GM18508 (cell line): Measurements from ENCODE around the gene FRMD4B.

Source experiments
- ATAC-seq: cut with Tn5 transposase; IDR thresholded peaks from one replicate; pipeline ENCODE4 v1.9.1; 2021; ENCODE audit warnings: moderate number of reproducible peaks; ENCODE audit not compliant: insufficient read depth, unreplicated experiment

Gene FRMD4B

DNA sequence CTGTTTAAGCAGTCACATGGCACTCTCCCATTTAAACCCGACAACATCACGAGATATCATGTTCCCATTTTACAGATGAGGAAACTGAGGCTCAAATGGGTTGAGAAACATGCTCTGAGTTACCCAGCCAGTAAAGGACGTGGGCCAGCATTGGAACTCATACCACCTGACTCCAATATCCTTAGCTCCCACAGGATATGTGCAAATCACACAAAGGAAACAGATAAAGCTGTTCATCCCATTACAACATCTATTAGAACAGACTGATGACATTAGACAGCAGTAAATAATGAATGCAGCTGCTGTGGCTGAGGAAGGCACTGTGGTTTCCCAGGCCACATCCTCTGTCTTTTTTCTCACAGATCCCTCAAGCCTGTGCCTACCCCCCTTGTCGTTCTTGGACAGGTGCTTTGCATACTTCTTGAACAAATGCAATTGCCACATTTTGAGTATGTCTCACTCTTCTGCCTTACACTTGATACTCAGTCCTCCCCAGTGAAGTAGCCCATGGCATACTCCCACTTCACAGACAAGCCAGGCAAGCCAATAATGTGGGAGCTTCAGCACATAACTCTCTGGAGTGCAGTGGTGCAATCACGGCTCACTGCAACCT is 17.7 kb downstream of the FRMD4B start:
- peak; percentile 98 for ATAC-seq

DNA sequence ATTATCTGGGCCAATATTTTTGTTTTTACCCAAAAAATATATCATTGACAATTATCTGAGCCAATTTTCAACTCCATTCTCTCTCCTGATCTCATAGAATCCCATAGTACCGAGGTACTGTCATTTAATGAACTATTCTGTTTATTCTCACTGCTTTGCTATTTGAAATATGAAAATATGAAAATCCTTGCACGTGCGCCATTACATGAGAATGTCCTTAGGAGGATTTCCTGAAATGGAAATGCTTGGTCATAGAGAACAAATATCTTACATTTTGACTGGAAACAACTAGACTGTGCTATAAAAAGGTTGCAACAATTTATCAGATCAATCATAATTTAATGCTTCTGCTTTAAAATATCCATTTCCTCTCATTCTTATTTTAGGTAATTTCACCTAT is 18.3 kb downstream of the FRMD4B start:
- no peak for ATAC-seq

DNA sequence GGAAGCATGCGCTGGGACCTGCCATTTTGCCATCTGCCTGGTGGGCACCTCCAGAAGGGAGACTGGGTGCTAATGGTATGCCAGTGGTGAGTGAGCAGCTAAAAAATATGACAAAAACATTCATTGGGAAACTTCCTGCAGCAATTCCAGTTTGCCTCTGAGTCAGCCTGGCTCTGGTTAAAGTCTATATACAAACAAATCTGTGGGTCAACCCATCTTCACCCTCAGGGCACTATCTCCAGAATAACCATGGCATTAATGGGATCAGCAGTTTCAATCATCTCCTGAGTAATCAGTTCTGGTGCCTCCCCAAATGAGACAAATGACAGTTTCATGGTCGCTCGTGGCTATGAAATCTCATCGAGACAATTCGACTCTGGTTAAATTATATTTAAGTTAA is 21.5 kb downstream of the FRMD4B start:
- ATAC-seq: no peak

DNA sequence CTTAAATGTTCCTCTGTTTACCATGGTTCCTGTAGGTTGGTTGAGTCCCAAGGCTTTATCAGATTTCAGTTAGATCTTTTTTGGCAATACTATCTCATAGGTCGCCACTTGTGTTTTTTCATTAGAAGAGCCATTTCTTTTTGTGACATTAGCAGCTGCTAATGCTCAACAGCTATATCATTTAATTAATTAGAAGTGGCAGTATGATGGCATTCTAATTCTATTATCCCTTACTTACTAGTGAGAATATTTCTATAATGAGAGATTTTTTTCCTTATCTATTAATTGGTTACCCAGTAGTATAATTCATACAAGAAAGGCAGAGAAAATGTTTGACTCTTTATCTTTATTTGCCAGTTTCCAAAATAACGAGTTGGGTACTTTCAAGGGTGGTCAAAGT is 25.2 kb downstream of the FRMD4B start:
- ATAC-seq: no peak

DNA sequence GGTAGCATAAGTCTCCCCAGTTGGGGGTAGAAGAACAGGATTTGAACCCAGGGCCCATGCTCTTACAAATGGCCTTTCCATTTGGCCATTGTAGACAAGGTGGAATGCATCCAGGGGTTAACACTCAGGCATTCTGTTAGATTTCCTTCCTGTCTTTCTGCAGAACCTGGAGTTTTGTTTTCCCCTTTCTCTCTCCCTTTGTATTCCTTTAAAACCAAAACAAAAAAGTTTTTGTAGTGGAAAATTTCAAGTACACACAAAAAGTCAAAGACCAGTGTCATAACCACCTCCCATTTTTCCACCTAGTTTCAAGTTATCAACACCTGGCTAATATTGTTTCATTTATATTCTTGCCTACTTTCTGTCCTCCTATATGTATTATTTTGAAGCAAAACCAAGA is 26.0 kb downstream of the FRMD4B start:
- no peak for ATAC-seq

DNA sequence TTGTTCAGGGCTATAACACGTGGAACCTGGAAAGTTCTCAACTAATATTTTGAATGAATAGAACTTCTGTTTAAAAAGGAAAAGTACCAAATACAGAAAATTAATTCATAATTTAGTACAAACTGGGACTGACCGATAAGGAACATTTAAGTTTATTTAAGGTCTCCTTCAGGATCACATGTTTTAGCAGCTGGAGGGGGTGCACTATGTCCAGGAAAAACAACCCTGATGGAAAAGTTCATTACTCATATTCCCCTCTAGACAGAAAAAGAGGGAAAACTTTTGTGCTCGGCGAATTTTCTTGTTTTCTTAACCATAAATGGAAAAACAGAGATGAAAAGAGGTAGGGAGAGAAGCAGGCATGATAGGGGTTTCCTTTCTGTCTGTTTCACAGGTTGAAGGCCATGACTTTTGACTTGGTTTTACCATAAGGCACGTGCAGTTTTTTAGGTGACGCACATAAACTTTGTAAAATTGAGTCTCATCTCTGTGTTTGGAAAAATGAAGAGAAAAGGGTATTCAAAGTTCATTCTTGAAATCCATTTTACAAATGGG is 26.5 kb downstream of the FRMD4B start:
- no peak for ATAC-seq

DNA sequence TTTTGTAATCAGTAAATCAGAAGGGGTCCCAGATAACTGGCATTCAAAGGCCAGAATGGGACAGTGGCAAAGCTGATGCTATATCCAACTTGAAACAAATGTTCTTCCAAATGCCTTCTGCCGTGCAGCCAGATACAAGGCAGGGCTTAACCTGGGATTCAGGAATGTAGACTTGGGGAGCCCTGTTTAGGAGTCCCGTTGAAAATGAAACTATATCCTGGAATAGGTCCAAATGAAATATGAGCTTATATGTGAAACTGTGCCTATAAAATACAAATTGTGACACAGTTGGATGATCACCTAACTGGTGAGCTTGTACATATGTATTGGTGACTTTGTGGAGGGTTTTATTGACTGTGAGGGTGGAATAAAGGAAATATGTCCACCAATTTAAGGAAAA is 28.7 kb downstream of the FRMD4B start:
- ATAC-seq: no peak

DNA sequence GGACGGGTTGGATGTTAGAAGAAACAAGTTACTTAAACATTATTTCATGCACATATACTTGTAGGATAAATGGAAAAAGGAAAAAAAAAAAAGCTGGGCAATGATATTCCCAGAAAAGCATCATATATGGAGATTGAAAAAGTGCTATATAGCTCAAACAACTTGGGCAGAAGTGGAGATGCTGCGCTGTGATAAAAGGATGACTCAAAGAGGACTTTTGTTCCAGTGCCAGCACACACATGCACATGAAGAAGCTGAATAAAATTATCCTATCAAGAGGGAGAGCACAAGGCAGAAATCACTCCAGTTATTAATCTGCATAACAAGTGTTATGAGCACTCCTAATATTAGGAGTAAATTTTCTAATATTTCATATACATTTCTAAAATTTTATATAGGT is 30.9 kb downstream of the FRMD4B start:
- ATAC-seq: no peak

DNA sequence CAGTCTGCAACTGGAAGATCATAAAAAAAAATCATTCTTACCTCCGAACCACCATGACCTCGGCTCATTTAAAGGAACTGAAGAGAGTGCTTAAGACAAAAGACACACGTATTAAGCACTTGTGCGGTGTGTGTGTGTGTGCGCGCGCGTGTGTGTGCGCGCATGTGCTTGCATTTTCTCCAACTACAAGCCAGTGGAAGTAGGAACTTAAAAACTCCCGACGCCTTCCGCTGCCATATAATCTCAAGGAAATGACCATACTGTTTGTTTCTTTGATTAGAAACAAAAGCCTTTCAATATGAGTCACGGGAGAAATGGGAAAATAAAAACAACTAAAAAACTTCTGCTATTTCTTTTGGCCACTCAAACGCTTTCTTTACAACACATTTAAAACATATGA is 32.4 kb downstream of the FRMD4B start:
- no peak for ATAC-seq

DNA sequence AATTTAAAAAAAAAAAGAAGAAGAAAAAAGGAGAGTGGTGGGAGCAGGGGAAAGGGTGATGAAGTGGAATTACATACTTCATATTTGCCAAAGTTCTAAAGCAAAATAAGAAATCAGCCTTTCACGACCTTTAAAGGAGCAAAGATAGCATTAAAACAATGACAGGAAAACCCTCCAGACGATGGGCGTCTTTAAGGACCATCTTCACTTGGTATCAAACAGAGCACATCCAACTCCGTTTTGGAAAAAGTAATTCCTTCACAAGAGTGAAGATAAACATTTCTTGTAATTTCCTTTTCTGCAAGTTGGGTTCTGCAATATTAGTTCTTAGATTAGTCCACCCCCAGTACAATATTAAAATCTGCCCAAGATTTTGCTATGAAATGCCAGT is 32.8 kb downstream of the FRMD4B start:
- no peak for ATAC-seq

DNA sequence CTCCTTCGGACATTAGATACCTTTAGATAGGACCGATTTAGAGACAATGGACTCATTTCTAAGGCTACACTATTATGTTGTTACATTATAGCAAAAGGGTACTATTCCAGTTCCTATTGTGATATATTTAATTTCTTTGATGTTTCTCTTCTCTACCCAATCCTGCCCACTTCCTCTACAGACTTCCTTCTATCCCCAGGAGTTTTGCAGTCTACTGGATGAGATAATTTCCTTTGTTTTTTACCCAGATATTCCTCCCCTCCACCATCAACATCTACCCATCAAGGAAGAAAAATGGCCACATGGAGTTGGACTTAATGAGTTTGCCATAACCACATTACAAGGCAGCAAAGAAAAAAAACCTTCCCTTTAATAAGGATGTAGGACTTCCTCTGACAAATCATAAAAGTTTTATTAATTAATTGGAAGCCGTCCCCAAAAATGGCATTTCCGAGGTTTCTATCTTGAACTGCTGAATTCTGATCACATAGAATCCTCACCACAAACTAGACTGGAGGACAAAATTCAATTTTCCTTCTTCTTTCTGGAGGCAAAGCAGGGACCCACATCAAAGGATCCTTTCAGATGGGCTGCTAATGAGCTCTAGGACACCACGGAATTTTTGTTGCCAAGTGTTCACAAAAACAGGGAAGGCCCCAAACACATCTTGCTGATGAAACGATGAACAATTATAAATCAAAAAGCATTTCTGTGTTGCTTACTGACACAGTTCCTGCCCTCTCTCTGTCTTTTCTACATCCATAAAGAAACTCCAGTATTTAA is 33.4 kb downstream of the FRMD4B start:
- ATAC-seq: no peak

DNA sequence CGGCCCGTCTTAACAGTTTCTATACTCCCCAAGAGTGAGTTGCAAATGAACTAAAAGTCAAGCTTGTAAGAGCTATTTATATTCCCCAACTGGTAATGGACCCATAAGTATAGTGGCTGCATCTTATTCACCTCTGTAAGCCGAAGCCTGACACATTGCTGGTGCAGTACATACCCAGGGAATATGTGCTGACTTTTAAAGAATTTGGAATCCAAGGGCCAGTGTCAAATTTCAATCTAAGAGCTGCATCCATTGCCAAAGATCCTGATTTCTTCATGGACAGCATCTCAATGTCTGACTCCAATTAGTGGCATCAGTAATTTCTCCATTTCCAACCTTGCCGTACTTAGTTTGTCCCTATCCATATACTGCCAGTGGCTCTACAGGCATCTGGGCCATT is 42.0 kb downstream of the FRMD4B start:
- no peak for ATAC-seq

DNA sequence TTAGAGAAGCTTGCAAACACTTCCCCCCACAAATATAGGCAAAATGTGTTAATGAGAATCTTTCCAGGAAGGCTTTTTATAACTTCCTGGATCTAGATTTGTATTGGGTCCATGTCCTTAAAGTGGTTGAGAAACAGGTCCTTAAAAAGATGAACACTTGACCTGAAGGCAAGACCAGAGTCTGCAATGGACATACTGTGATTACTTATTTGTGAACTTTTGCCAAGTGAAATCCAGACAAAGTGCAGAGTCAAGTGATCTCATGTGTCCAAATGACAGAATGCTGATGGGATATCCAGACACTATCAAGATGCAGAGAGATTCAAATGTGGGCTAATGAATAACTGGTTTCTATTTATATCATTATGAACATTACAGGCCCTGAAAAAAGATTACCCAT is 43.8 kb downstream of the FRMD4B start:
- no peak for ATAC-seq

DNA sequence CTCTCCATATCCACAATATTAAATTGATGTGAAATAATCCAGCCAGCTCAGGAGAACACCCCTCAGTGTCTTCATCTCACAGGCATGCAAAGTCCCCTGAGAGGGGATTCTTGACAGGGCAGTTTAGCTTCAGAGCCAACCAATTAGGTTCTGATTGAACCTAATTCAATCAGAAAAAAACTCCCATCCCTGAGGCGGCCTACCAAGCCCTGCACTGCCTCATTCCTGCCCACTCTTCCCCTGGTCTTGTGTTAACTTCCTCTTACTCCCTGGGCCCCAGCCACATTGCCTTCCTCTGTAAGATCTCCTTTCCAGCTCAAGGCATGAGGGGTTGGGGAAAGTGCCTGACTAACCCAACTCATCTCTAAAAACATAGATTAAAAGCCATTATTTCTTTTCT is 46.1 kb downstream of the FRMD4B start:
- ATAC-seq: no peak

DNA sequence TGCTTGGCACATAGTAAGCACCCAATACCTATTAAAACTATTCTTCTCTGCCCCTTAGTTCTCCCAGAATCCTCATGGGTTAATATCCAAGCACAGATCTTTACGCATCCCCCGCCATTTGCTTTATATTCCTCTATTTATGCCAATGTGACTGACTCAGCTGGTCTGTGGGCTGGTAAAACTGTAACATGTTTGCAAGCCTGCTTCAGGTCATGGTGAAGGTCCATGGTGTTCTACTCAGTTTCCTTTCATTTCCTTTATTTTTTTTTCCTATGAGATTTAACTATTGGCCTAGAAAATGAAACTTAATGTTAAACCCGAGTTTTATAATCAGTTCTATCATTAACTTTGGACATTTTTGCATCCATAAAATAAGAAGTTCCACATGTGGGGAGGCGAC is 47.0 kb downstream of the FRMD4B start:
- ATAC-seq: no peak

DNA sequence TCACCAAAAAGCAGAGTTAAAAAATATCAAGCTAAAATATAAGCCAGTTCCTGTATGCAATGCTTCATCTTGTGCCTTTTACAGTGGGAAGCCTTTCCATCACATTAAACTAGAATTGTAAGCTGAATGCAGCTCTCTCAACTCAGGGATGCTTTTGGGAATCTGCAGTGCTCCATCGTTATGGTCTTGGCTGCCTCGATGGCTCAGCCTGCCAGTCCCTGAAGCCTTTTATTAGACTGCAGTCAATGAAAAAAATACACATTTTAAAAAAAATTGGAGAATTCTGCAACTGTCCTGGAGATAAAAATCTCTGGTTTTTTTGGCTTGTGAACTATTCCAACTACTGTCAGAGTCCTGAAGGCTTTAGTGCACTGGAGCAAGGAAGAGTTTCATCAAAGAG is 53.0 kb downstream of the FRMD4B start:
- ATAC-seq: no peak

DNA sequence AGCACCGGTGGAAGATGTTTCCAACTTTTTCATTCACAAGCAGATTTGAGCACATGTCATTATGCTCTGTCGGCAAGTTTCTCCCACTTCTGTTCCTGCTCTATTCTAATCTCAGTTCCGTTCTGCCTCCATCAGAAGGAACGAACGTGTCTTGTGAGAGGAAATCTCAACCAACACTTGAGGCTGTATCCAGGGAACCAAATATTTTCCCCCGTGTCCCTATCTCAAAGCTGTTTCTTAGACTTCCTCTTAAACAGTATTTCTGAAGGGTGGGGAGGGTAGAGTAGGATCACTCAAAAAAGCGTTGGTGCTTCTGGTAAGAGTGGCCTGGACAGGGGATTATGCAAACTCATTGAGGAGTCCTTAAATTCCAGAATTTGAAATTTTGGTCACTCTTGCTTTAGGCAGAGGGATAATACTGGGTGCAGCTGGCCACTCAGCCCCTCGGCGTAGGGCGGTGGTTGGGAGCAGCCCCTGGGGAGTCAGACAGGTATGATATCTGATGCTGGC is 54.9 kb downstream of the FRMD4B start:
- no peak for ATAC-seq

DNA sequence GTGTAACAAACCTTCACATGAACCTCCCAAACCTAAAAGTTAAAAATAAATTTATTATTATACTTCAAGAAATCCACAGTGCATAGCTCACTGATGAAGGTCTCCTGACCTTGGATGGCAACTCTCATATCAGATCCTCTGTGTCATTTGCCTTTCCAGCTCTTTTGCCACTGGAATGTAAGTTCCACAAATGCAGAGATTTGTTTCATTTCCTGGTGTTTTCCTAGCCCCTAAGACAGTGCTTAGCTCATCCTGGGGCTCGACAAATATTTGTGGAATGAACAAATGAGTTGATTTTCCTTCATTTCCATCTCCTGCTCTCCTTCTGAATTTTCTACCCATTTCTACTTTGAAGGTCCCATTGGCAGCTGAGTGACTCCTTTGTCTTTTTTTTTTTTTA is 56.0 kb downstream of the FRMD4B start:
- no peak for ATAC-seq

DNA sequence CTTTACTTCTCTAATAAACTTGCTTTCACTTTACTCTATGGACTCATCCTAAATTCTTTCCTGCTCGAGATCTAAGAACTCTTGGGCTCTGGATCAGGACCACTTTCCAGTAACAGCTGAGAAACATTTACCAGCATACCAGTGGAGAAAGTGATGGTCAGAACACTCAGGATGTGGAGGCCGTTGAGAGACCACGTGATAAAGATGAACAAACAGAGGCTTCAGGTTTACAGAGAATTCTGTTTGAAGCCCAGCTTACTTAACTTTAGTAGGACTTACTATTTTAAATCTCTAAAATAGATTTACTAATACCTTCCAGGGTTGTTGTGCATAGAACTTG is 57.0 kb downstream of the FRMD4B start:
- no peak for ATAC-seq

DNA sequence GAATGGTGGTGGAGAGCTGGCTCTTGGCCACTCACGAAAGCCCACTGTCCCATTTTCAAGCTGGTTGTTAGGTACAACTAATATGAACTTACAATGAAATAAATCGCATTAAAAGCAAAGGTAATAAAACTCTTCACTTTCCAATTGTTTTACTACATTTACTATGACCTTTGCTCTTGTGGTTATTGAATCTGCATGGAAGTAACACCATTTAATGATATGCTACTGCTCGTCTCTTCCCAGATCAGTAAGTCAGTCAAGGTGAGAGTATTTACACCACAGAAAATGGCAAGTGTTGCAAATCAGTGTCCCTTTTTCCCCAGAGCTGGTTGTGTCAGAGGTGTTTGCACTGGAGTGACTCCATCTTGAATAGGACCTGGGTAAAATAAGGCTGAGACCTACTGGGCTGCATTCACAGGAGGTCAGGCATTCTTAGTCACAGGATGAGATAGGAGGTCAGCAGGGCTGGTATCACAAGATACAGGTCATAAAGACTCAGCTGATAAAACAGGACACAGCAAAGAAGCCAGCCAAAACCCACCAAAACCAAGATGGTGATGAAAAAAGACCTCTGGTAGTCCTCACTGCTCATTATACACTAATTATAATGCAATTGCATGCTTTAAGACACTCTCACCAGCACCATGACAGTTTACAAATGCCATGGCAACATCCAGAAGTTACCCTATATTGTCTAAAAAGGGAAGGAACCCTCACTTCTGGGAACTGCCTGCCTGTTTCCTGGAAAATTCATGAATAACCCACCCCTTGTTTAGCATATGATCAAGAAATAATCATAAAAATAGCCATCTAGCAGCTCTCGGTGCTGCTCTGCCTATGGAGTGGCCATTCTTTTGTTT is 57.6 kb downstream of the FRMD4B start:
- no peak for ATAC-seq

DNA sequence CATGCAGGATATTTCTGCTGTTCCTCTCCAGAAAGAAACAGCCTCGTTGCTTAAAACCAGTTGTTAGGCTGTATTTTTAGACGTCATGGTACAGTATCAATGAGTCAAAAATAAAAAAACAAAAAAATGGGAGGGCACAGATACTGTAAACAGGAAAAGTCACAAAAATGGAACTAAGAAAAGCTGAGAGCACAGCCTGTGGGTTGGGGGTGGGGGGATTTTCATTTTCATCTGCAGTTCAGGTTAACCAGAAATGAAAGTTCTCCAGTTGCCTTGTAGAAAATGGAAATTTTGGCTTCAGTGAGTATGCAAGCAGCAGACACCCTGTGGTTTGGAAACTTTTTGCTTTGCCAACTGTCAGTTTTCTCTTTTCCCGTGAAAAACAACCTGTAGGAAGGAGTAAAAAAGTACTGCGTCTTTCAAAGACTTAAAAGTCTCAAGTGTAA is 59.0 kb downstream of the FRMD4B start:
- ATAC-seq: peak; percentile 84
